ENCODE results near the gene AKT3.

DNA sequence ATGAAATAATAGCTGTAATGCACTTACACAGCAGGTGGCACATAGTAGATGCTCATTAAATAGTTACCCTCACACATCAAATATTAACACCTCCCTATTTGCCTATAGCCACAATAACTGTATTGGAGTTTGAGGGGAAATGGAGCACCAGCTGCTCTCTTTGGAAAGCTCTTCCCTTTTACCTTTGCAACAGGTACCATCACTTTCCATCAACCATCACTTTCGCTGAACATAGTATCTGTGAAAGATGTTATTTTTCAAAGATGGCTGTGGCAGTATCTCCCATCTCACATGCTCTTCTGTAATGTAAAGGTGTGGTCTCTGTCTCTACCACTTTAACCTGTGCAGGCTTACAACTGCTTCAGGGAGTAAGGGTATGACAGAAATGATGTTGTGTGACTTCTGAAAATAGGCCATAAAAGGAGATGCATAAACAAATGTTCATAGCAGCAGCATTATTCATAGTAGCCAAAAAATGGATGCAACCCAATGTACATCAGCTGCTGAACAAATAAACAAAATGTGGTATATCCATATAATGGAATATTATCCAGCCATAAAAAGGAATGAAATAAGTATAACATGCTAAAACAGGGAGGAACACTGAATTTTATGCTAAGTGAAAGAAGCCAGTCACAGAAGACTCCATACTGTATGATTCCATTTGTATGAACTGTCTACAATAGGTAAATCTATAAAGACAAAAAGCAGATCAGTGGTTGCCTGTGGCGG is 288.3 kb downstream of the AKT3 start:
- TF ChIP-seq, protein P1, sequence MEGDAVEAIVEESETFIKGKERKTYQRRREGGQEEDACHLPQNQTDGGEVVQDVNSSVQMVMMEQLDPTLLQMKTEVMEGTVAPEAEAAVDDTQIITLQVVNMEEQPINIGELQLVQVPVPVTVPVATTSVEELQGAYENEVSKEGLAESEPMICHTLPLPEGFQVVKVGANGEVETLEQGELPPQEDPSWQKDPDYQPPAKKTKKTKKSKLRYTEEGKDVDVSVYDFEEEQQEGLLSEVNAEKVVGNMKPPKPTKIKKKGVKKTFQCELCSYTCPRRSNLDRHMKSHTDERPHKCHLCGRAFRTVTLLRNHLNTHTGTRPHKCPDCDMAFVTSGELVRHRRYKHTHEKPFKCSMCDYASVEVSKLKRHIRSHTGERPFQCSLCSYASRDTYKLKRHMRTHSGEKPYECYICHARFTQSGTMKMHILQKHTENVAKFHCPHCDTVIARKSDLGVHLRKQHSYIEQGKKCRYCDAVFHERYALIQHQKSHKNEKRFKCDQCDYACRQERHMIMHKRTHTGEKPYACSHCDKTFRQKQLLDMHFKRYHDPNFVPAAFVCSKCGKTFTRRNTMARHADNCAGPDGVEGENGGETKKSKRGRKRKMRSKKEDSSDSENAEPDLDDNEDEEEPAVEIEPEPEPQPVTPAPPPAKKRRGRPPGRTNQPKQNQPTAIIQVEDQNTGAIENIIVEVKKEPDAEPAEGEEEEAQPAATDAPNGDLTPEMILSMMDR (conservative IDR thresholded peaks at IDR 0.05; ENCODE audit: low read depth, low read length) = no peak
- TF ChIP-seq EZH2 (IDR thresholded peaks at IDR 0.05; ENCODE audit: low read length, unreplicated experiment) = no peak
